ENCODE data around the gene NNAT. TPM values are rescaled to one million over a fixed set of nuclear protein-coding genes. Genes with fewer than 3 reads are reported as not detected.

NNAT gene
- total RNA-seq, 1 donor from 2014 or later, result 0.83 TPM

GRCh38 chr20:37566590-37567330 is 45.7 kb downstream of the NNAT start:
- ATAC-seq, result no peak
- no peak for TF ChIP-seq CTCF (IDR thresholded peaks at IDR 0.05)
- Histone ChIP-seq H3K27me3 (ENCODE audit: low read depth) (peaks cover 53% of the 10 kb centered on the region), H3K36me3 (no peaks in the 10 kb centered on the region), H3K9me3 (no peaks in the 10 kb centered on the region), H3K4me3 (no peak overlapping the region), H3K4me1 (peaks cover 6% of the 10 kb centered on the region), H3K27ac (no peak overlapping the region)
- DNase-seq, result no peak
- intact Hi-C loops (cut with DNase I), result no loop called here

GRCh38 chr20:37567331-37567665 is 46.2 kb downstream of the NNAT start:
- intact Hi-C loops (cut with DNase I), result no loop called here
- Histone ChIP-seq H3K27ac (no peak overlapping the region), H3K36me3 (no peaks in the 10 kb centered on the region), H3K27me3 (ENCODE audit: low read depth) (peaks cover 48% of the 10 kb centered on the region), H3K9me3 (no peaks in the 10 kb centered on the region), H3K4me1 (peaks cover 6% of the 10 kb centered on the region), H3K4me3 (no peak overlapping the region)
- ATAC-seq (no peak), DNase-seq (no peak)
- no peak for TF ChIP-seq CTCF (IDR thresholded peaks at IDR 0.05)

GRCh38 chr20:37567671-37568588 is 46.9 kb downstream of the NNAT start:
- Histone ChIP-seq H3K4me3 (no peak overlapping the region), H3K4me1 (peaks cover 6% of the 10 kb centered on the region), H3K27me3 (ENCODE audit: low read depth) (peaks cover 42% of the 10 kb centered on the region), H3K36me3 (no peaks in the 10 kb centered on the region), H3K27ac (no peak overlapping the region), H3K9me3 (no peaks in the 10 kb centered on the region)
- intact Hi-C loops (cut with DNase I), result no loop called here
- TF ChIP-seq CTCF (IDR thresholded peaks at IDR 0.05), result no peak
- DNase-seq, result no peak
- ATAC-seq, result no peak

GRCh38 chr20:37570419-37570818 is 49.4 kb downstream of the NNAT start:
- Histone ChIP-seq H3K4me1 (no peaks in the 10 kb centered on the region), H3K36me3 (no peaks in the 10 kb centered on the region), H3K9me3 (no peaks in the 10 kb centered on the region), H3K27ac (no peak overlapping the region), H3K27me3 (ENCODE audit: low read depth) (peaks cover 28% of the 10 kb centered on the region), H3K4me3 (no peak overlapping the region)
- ATAC-seq, result no peak
- TF ChIP-seq CTCF (IDR thresholded peaks at IDR 0.05), result no peak
- intact Hi-C loops (cut with DNase I), result no loop called here
- DNase-seq, result no peak

GRCh38 chr20:37571033-37571432 is 50.0 kb downstream of the NNAT start:
- Histone ChIP-seq H3K9me3 (no peaks in the 10 kb centered on the region), H3K36me3 (no peaks in the 10 kb centered on the region), H3K27me3 (ENCODE audit: low read depth) (peaks cover 25% of the 10 kb centered on the region), H3K4me3 (no peak overlapping the region), H3K4me1 (no peaks in the 10 kb centered on the region), H3K27ac (no peak overlapping the region)
- no peak for DNase-seq
- no peak for TF ChIP-seq CTCF (IDR thresholded peaks at IDR 0.05)
- ATAC-seq, result no peak
- intact Hi-C loops (cut with DNase I), result no loop called here

Other genes starting within 250 kb of the NNAT start
- 28.2 TPM for gene MANBAL, start 231.6 kb upstream of the NNAT start, total RNA-seq
- 72.7 TPM for gene SRC, start 175.1 kb upstream of the NNAT start, total RNA-seq
- 66.8 TPM for gene BLCAP, start 6.6 kb downstream of the NNAT start, total RNA-seq
- 52.3 TPM for gene CTNNBL1, start 172.8 kb downstream of the NNAT start, total RNA-seq